Natural killer cell treated with Interleukin-12 subunit alpha and Interleukin-12 subunit beta and Interleukin-15 and Interleukin-18, amount 100 ng/mL, for 72 hours (primary cell): ENCODE results near the gene ZMIZ1. TPM values are rescaled to one million over a fixed set of nuclear protein-coding genes. Genes with fewer than 3 reads are reported as not detected.

Experiments used
- ATAC-seq, 2 donors: fragments of 150-1000 bp; cut with Tn5 transposase in 1 of 2; sonication (Bioruptor Pico), chemical (Tn5 transposase) in 1 of 2; 2 replicates each; pipeline ENCODE4 v1.10.0; 2021
- DNase-seq: peaks from one replicate; pipeline ENCODE4 v3.0.0; 2022; ENCODE audit warnings: low spot score
- H3K27ac Mint-ChIP-seq, 2 donors: 1 replicate in 1 of 2; 2 replicates in 1 of 2; pipeline ENCODE4 v1.8.0; 2022; ENCODE audit warnings: mixed read lengths in 2 of 2, mild to moderate bottlenecking in 1 of 2, moderate library complexity in 1 of 2
- H3K27me3 Mint-ChIP-seq, 2 donors: 1 replicate in 1 of 2; 2 replicates in 1 of 2; pipeline ENCODE4 v1.8.0; 2022; ENCODE audit warnings: mixed read lengths in 2 of 2
- H3K36me3 Mint-ChIP-seq: one replicate; pipeline ENCODE4 v1.8.0; 2022; ENCODE audit warnings: mixed read lengths
- H3K4me1 Mint-ChIP-seq, 2 donors: 1 replicate in 1 of 2; 2 replicates in 1 of 2; pipeline ENCODE4 v1.8.0; 2022; ENCODE audit warnings: low read depth in 2 of 2, mixed read lengths in 2 of 2, mild to moderate bottlenecking in 1 of 2
- H3K4me3 Mint-ChIP-seq: one replicate; pipeline ENCODE4 v1.8.0; 2022; ENCODE audit warnings: mixed read lengths
- H3K9me3 Mint-ChIP-seq: 2 replicates; pipeline ENCODE4 v1.8.0; 2022; ENCODE audit warnings: mixed read lengths
- total RNA-seq, 2 donors: library from RNA; stranded (reverse); gene quantifications; one replicate each; pipeline ENCODE4 v1.2.3, GENCODE V29; 2022

The ZMIZ1 gene
- total RNA-seq, 2 donors from 2014 or later = 49.7 to 54.4 TPM

DNA sequence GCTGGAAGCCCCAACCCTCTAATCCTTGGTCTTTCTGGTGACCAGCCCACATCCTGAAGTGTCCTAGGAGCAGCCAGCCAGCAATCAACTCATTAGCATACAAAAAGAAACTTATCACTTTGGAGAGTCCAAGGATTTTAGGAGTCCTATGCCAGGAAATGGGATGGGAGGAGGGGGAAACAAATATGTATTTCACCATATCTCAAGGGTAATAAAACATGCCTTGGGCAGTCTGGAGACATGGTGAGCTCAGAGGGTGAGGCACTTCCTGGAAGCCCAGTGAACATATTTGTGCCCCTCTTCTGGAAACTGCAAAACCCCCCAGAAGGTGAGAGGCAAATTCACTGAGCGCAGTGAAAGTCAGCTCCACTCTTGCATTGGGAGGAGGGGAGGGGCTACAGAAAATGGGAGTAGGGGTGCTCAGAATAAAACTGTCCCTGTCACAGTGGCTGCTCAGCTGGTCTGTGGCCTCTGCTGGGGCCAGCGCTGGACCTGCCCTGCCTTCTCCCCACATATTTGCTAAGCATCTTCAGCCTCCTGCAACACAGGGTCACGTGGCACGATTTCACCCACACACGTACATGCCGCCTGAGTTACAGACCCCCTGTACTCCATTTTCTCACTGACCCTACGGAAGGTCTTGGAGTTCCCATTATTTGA lies 17.7 kb upstream of the ZMIZ1 start:
- no peaks in the 10 kb centered on the region for H3K27me3 Mint-ChIP-seq
- H3K27ac Mint-ChIP-seq = no peak overlapping the region
- H3K4me1 Mint-ChIP-seq = peaks cover 9 to 10% of the 10 kb centered on the region in 2 donors
- no peaks in the 10 kb centered on the region for H3K9me3 Mint-ChIP-seq
- DNase-seq = no peak
- H3K36me3 Mint-ChIP-seq = no peaks in the 10 kb centered on the region
- H3K4me3 Mint-ChIP-seq = no peak overlapping the region
- no peak for ATAC-seq

DNA sequence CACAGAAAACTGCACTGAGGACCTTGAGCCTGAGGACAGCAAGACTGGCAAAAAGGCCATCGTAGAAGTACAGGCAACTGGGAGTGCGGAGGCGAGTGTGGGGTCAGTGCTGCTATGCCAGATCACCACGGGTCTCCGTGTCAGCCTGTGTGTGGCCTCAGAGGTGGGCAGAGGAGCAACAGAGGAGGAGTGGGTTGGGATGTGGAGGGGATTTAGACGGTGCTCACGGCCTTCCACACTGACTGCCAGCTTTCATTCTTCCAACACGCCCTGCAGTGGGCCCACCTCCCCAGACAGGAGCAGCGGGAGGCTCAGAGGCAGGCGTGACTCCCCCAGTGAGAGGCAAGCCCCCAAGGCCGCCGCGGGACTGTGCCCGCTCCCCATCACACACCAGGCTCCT lies 17.0 kb upstream of the ZMIZ1 start:
- Mint-ChIP-seq H3K4me3 (no peak overlapping the region), H3K27ac (no peak overlapping the region), H3K27me3 (no peaks in the 10 kb centered on the region), H3K36me3 (no peaks in the 10 kb centered on the region), H3K9me3 (no peaks in the 10 kb centered on the region), H3K4me1 (peaks cover 9 to 10% of the 10 kb centered on the region in 2 donors)
- no peak for DNase-seq
- ATAC-seq = no peak

- H3K4me1 Mint-ChIP-seq = peaks cover 8 to 9% of the 10 kb centered on the region in 2 donors
- no peak for DNase-seq
- H3K27me3 Mint-ChIP-seq = no peaks in the 10 kb centered on the region
- no peaks in the 10 kb centered on the region for H3K36me3 Mint-ChIP-seq
- H3K27ac Mint-ChIP-seq = no peak overlapping the region
- H3K9me3 Mint-ChIP-seq = no peaks in the 10 kb centered on the region
- ATAC-seq = no peak
- no peak overlapping the region for H3K4me3 Mint-ChIP-seq
Observed at GRCh38 chr10:79052291-79053080, 16.3 kb upstream of the ZMIZ1 start.

DNA sequence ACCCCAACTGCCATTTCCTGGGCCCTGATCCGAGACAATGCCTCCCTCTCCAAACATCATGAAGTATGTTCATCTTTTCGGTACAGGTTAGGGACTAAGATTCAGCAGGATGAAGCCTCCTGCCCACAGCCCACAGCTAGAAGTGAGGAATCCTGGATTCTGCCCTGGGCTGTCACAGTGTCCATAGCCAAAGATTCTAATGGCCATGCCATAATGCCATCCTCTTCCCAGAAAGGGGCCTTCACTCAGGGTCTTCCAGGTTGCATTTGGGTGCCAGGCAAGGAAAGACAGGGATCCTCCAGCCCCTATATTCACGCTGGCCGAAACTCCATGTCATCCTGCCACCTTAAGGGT lies 15.7 kb upstream of the ZMIZ1 start:
- Mint-ChIP-seq H3K4me3 (no peak overlapping the region), H3K36me3 (no peaks in the 10 kb centered on the region), H3K27me3 (no peaks in the 10 kb centered on the region), H3K4me1 (peaks cover 6 to 8% of the 10 kb centered on the region in 2 donors), H3K9me3 (no peaks in the 10 kb centered on the region), H3K27ac (no peak overlapping the region)
- ATAC-seq = no peak
- DNase-seq = no peak

DNA sequence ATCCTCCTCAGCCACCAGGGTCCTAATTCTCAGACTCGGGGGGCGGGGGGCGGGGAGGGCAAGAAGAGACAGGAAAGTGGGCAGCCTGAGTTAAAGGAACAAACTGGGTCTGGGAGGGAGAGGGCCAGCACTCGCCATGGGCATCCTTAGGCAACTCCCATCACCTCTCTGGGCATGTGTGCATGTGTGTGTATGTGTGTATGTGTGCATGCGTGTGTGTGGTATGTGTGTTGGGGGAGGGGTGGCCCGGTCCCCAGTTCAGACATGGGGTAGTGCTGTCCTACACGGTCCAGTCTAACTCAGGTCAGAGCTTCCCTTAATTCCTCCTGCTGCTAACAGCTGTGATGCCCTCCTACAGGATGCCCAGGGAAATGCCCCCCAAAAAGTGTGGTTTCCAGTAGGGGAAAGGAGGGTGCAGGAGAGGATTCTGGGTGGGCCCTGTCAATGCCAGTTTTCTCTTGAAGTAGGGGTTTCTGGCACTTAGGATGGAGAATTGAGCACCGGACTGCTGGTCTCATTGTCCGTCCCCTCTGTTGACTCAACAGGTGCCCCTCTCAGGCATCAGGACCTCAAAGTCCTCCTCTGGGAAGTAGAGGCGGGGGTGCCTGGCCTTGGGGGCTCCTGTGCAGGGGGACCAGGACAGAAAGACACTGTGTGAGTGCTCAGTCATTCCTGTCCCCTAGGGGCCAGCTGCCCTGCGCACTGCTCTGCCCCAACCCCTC lies 15.1 kb upstream of the ZMIZ1 start:
- no peak for ATAC-seq
- H3K27me3 Mint-ChIP-seq = peaks cover 4% of the 10 kb centered on the region in 2 donors
- H3K4me1 Mint-ChIP-seq = peaks cover 3 to 4% of the 10 kb centered on the region in 2 donors
- H3K27ac Mint-ChIP-seq = no peak overlapping the region
- no peaks in the 10 kb centered on the region for H3K9me3 Mint-ChIP-seq
- no peaks in the 10 kb centered on the region for H3K36me3 Mint-ChIP-seq
- H3K4me3 Mint-ChIP-seq = no peak overlapping the region
- no peak for DNase-seq

DNA sequence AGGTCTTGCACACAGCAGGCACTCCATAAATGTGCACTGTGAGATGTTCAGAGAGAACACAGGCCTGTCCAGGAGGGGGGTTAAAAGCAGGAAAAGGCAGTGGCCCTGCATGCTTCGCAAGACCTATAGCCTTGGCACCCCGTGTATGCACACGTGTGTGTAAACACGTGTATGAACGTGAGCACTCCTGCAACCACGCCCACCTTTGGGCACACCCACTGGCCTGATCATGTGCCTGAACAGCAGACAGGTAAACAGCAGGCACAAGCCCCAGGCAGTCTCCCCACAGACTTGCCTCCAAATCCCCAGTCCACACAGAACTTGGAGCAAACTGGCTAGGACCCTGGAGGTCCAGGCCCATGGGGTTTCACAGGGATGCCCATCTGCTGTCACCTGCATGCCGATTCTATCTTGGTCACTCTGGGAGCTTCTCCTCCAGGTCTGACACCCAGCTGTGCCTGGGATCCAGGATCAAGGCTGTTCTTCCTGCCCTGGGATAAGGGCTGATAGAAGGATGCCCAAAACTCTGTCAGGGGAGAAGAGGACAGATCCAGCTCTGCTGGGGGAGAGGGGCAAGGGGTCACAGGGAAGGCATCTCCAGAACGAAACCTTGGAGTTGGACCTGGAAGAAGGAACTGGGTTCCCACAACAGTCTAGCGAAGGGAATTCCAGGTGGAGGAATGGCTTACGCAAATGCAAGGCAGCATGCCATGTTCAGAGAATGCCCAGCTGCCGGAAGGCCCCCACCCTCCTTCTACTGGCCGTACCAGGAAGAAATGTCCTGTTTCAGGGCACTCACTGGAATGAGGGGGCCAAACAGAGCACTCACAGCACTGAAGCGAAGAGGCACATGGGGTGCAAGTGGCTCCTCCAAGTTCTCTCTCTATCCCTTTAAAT lies 14.3 kb upstream of the ZMIZ1 start:
- no peaks in the 10 kb centered on the region for H3K4me1 Mint-ChIP-seq
- DNase-seq = no peak
- H3K36me3 Mint-ChIP-seq = no peaks in the 10 kb centered on the region
- peaks cover 4 to 7% of the 10 kb centered on the region in 2 donors for H3K27me3 Mint-ChIP-seq
- H3K27ac Mint-ChIP-seq = no peak overlapping the region
- ATAC-seq = no peak
- H3K9me3 Mint-ChIP-seq = no peaks in the 10 kb centered on the region
- H3K4me3 Mint-ChIP-seq = no peak overlapping the region

DNA sequence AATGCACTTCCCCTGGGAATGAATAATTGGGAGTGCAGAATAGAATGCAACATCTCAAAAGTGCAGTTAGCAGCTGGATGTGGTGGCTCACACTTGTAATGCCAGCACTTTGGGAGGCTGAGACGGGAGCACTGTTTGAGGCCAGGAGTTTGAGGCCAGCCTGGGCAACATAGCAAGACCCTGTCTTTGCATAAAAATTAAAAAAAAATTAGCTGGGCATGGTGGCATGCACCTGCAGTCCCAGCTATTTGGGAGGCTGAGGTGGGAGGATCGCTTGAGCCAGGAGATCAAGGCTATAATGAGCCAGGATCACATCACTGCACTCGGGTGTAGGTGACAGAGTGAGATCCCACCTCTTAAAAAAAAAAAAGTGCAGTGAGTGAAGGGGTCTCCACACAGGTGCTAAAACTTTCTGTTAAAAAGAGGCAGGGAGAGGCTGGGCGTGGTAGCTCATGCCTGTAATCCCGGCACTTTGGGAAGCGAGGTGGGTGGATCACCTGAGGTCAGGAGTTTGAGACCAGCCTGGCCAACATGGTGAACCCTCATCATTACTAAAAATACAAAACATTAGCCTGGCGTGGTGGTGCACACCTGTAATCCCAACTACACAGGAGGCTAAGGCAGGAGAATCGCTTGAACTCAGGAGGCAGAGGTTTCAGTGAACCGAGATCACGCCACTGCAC lies 13.5 kb upstream of the ZMIZ1 start:
- no peaks in the 10 kb centered on the region for H3K4me1 Mint-ChIP-seq
- no peaks in the 10 kb centered on the region for H3K36me3 Mint-ChIP-seq
- H3K27ac Mint-ChIP-seq = no peak overlapping the region
- H3K9me3 Mint-ChIP-seq = no peaks in the 10 kb centered on the region
- no peak for DNase-seq
- no peak overlapping the region for H3K4me3 Mint-ChIP-seq
- H3K27me3 Mint-ChIP-seq = peaks cover 4 to 7% of the 10 kb centered on the region in 2 donors
- no peak for ATAC-seq

DNA sequence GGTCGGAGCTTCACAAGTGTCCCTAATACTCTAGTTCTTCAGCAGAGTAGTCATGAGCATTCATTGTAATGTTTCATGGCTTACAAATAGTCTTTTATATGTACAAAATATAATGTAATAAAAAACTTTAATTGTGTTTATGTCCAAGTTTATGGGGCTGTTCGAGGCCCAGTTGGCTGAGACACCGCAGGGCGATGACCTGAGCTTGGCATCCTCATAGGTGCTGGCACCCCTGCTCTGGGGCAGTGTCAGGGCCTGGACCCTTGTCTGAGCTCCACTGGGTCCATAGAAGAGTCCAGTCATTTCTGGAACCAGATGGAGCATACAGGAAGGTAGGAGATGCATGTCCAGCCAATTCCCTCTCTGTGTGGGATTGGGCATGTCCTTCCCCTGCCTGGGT lies 12.9 kb upstream of the ZMIZ1 start:
- H3K27ac Mint-ChIP-seq = no peak overlapping the region
- H3K9me3 Mint-ChIP-seq = no peaks in the 10 kb centered on the region
- H3K4me3 Mint-ChIP-seq = no peak overlapping the region
- no peak for ATAC-seq
- H3K4me1 Mint-ChIP-seq = no peaks in the 10 kb centered on the region
- peaks cover 5 to 7% of the 10 kb centered on the region in 2 donors for H3K27me3 Mint-ChIP-seq
- no peaks in the 10 kb centered on the region for H3K36me3 Mint-ChIP-seq
- DNase-seq = no peak

DNA sequence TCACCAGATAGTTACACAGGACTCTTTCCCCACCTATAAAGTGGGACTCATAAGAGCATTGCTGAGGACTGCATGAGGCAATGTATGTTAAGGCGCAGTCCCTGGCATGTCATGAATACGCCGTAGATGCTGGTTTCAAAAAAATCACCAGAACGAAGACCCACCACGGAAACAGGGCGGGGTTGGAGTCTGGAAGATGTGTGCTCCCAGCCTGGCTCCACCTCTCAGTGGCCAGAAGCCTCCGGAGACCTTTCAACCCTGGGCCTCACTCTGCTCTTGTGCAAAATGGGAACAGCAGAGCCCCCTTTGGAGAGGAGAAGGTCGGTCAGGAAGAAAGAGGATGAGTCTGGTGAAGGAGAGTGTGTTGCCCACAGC lies 12.4 kb upstream of the ZMIZ1 start:
- no peak for ATAC-seq
- DNase-seq = no peak
- Mint-ChIP-seq H3K4me1 (no peaks in the 10 kb centered on the region), H3K9me3 (no peaks in the 10 kb centered on the region), H3K4me3 (no peak overlapping the region), H3K36me3 (no peaks in the 10 kb centered on the region), H3K27me3 (peaks cover 7% of the 10 kb centered on the region in 2 donors), H3K27ac (no peak overlapping the region)

DNA sequence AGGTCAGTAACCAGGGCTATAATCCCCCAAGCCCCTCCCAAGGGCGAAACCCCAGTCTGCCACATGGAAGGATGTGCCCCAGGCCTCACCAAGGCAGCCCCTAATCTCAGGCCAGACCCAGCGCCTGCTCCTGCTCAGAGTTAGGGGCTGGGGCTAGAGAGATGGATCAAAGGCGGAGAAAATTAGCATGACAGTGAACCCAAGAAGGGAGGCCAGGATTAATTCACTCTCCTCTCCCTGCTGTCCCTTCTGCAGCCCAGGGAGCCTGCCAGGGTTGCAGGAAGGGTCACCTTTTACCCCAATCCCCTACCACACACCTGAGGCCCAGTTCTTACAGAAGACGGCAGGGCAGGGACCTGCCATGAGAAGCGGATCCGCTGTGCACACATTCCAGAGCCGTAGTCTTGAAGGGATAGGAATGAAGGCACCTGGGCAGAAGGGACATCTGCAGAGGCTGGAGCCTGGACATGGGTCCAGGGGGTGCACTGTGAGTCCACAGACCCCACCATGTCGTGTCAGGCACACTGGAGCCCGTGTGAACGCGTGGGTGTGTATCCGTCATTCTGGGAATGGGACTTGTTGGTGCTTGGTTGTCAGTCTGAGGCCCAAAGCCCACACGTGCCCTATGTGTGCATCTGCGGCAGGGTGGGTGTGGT lies 11.9 kb upstream of the ZMIZ1 start:
- no peak overlapping the region for H3K4me3 Mint-ChIP-seq
- H3K4me1 Mint-ChIP-seq = no peaks in the 10 kb centered on the region
- no peak for DNase-seq
- no peaks in the 10 kb centered on the region for H3K36me3 Mint-ChIP-seq
- no peaks in the 10 kb centered on the region for H3K9me3 Mint-ChIP-seq
- ATAC-seq = no peak
- H3K27me3 Mint-ChIP-seq = peaks cover 7% of the 10 kb centered on the region in 2 donors
- no peak overlapping the region for H3K27ac Mint-ChIP-seq

DNA sequence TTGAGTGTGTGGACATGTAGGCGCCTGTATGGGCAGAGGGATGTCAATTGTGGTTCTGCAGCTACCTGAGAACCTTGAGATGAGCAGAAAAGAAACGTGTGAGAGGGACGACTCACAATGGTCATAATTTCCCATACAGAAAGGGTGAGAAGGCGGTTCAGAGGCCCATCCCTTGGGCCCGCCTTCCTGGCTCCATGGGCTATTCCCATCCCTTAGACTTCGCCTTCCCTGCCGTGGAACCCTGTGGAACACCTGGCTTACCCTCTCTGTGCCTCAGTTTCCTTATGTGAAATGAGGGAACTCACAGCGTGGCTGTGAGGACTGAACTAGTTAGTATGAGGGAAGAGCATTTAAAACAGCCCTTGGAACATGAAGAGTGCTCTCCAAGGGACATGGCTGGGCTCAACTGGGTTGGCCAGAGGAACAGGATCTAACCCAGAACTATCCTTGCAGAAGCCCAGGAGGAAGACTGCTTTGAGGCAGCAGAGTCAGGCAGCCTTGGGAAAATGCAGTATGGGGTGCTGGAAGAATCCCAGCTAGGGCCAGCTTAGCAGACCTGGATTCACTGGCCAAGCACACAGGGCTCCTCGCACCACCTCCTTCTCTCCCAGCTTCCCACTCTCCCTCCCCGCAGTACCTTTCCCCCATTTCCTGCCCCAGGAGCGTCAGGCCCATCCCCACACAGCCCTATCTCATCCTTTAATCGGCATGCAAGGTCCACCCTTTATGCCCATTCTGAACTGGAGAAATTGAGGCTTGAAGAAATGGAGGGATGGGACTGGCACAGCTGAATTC lies 11.1 kb upstream of the ZMIZ1 start:
- DNase-seq (no peak), ATAC-seq (no peak)
- Mint-ChIP-seq H3K9me3 (no peaks in the 10 kb centered on the region), H3K4me3 (no peak overlapping the region), H3K27me3 (peaks cover 7 to 10% of the 10 kb centered on the region in 2 donors), H3K27ac (no peak overlapping the region), H3K4me1 (no peaks in the 10 kb centered on the region), H3K36me3 (no peaks in the 10 kb centered on the region)
